Measurements from ENCODE around the gene CASQ1. TPM values are rescaled to one million over a fixed set of nuclear protein-coding genes. Genes with fewer than 3 reads are reported as not detected.

The CASQ1 gene
- total RNA-seq, 1 experiment from 2014 or later: 0.46 TPM

DNA sequence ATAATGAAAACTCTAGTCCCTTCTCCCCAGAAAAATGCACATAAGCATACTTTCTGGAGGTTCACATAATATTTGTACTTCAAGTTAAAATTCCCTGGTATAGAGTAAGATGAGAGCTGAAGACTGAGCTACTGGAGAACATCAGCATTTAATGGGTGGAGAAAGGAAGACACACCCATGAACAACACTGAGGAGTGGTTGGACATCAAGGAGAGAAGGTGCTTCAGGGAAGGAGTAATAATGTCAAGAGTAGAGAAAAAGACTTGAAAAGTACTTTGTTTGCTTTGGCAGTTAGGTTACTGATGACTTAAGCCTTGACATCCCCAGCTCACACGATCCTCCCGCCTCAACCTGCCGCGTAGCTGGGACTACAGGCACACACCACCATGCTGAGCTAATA is 36.7 kb downstream of the CASQ1 start:
- POLR2A ChIA-PET: no interaction called here
- DNase-seq (ENCODE audit: low spot score): no peak
- no peak for TF ChIP-seq CBFB (CRISPR knock-in tag; IDR thresholded peaks at IDR 0.05; ENCODE audit: low read depth)
- TF ChIP-seq, protein P1, sequence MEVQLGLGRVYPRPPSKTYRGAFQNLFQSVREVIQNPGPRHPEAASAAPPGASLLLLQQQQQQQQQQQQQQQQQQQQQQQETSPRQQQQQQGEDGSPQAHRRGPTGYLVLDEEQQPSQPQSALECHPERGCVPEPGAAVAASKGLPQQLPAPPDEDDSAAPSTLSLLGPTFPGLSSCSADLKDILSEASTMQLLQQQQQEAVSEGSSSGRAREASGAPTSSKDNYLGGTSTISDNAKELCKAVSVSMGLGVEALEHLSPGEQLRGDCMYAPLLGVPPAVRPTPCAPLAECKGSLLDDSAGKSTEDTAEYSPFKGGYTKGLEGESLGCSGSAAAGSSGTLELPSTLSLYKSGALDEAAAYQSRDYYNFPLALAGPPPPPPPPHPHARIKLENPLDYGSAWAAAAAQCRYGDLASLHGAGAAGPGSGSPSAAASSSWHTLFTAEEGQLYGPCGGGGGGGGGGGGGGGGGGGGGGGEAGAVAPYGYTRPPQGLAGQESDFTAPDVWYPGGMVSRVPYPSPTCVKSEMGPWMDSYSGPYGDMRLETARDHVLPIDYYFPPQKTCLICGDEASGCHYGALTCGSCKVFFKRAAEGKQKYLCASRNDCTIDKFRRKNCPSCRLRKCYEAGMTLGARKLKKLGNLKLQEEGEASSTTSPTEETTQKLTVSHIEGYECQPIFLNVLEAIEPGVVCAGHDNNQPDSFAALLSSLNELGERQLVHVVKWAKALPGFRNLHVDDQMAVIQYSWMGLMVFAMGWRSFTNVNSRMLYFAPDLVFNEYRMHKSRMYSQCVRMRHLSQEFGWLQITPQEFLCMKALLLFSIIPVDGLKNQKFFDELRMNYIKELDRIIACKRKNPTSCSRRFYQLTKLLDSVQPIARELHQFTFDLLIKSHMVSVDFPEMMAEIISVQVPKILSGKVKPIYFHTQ (CRISPR knock-in tag; IDR thresholded peaks at IDR 0.05): no peak
- TF ChIP-seq, protein P2, sequence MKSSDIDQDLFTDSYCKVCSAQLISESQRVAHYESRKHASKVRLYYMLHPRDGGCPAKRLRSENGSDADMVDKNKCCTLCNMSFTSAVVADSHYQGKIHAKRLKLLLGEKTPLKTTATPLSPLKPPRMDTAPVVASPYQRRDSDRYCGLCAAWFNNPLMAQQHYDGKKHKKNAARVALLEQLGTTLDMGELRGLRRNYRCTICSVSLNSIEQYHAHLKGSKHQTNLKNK (CRISPR knock-in tag; IDR thresholded peaks at IDR 0.05): no peak
- no peak for TF ChIP-seq IRF2 (CRISPR knock-in tag; IDR thresholded peaks at IDR 0.05; ENCODE audit: borderline replicate concordance, low read depth)
- TF ChIP-seq, protein P3, sequence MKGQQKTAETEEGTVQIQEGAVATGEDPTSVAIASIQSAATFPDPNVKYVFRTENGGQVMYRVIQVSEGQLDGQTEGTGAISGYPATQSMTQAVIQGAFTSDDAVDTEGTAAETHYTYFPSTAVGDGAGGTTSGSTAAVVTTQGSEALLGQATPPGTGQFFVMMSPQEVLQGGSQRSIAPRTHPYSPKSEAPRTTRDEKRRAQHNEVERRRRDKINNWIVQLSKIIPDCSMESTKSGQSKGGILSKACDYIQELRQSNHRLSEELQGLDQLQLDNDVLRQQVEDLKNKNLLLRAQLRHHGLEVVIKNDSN (CRISPR knock-in tag; IDR thresholded peaks at IDR 0.05): no peak
- TF ChIP-seq RELA (CRISPR knock-in tag; IDR thresholded peaks at IDR 0.05; ENCODE audit: borderline replicate concordance): no peak
- no peak for TF ChIP-seq HMGA2 (CRISPR knock-in tag; IDR thresholded peaks at IDR 0.05)
- TF ChIP-seq, protein P4, sequence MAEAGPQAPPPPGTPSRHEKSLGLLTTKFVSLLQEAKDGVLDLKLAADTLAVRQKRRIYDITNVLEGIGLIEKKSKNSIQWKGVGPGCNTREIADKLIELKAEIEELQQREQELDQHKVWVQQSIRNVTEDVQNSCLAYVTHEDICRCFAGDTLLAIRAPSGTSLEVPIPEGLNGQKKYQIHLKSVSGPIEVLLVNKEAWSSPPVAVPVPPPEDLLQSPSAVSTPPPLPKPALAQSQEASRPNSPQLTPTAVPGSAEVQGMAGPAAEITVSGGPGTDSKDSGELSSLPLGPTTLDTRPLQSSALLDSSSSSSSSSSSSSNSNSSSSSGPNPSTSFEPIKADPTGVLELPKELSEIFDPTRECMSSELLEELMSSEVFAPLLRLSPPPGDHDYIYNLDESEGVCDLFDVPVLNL (CRISPR knock-in tag; IDR thresholded peaks at IDR 0.05; ENCODE audit: borderline replicate concordance, low read depth): no peak
- TF ChIP-seq FOXK1 (CRISPR knock-in tag; IDR thresholded peaks at IDR 0.05): no peak
- TF ChIP-seq, protein P5, sequence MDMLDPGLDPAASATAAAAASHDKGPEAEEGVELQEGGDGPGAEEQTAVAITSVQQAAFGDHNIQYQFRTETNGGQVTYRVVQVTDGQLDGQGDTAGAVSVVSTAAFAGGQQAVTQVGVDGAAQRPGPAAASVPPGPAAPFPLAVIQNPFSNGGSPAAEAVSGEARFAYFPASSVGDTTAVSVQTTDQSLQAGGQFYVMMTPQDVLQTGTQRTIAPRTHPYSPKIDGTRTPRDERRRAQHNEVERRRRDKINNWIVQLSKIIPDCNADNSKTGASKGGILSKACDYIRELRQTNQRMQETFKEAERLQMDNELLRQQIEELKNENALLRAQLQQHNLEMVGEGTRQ (CRISPR knock-in tag; IDR thresholded peaks at IDR 0.05): no peak
- TF ChIP-seq, protein P6, sequence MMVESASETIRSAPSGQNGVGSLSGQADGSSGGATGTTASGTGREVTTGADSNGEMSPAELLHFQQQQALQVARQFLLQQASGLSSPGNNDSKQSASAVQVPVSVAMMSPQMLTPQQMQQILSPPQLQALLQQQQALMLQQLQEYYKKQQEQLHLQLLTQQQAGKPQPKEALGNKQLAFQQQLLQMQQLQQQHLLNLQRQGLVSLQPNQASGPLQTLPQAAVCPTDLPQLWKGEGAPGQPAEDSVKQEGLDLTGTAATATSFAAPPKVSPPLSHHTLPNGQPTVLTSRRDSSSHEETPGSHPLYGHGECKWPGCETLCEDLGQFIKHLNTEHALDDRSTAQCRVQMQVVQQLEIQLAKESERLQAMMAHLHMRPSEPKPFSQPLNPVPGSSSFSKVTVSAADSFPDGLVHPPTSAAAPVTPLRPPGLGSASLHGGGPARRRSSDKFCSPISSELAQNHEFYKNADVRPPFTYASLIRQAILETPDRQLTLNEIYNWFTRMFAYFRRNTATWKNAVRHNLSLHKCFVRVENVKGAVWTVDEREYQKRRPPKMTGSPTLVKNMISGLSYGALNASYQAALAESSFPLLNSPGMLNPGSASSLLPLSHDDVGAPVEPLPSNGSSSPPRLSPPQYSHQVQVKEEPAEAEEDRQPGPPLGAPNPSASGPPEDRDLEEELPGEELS (CRISPR knock-in tag; IDR thresholded peaks at IDR 0.05): no peak
- TF ChIP-seq TEAD1 (CRISPR knock-in tag; IDR thresholded peaks at IDR 0.05): no peak
- TF ChIP-seq, protein P7, sequence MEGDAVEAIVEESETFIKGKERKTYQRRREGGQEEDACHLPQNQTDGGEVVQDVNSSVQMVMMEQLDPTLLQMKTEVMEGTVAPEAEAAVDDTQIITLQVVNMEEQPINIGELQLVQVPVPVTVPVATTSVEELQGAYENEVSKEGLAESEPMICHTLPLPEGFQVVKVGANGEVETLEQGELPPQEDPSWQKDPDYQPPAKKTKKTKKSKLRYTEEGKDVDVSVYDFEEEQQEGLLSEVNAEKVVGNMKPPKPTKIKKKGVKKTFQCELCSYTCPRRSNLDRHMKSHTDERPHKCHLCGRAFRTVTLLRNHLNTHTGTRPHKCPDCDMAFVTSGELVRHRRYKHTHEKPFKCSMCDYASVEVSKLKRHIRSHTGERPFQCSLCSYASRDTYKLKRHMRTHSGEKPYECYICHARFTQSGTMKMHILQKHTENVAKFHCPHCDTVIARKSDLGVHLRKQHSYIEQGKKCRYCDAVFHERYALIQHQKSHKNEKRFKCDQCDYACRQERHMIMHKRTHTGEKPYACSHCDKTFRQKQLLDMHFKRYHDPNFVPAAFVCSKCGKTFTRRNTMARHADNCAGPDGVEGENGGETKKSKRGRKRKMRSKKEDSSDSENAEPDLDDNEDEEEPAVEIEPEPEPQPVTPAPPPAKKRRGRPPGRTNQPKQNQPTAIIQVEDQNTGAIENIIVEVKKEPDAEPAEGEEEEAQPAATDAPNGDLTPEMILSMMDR (IDR thresholded peaks at IDR 0.05): no peak
- TF ChIP-seq, protein P8, sequence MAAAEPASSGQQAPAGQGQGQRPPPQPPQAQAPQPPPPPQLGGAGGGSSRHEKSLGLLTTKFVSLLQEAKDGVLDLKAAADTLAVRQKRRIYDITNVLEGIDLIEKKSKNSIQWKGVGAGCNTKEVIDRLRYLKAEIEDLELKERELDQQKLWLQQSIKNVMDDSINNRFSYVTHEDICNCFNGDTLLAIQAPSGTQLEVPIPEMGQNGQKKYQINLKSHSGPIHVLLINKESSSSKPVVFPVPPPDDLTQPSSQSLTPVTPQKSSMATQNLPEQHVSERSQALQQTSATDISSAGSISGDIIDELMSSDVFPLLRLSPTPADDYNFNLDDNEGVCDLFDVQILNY (CRISPR knock-in tag; IDR thresholded peaks at IDR 0.05): no peak
- TF ChIP-seq CREB1 (CRISPR knock-in tag; IDR thresholded peaks at IDR 0.05): no peak
- TF ChIP-seq, protein P9, sequence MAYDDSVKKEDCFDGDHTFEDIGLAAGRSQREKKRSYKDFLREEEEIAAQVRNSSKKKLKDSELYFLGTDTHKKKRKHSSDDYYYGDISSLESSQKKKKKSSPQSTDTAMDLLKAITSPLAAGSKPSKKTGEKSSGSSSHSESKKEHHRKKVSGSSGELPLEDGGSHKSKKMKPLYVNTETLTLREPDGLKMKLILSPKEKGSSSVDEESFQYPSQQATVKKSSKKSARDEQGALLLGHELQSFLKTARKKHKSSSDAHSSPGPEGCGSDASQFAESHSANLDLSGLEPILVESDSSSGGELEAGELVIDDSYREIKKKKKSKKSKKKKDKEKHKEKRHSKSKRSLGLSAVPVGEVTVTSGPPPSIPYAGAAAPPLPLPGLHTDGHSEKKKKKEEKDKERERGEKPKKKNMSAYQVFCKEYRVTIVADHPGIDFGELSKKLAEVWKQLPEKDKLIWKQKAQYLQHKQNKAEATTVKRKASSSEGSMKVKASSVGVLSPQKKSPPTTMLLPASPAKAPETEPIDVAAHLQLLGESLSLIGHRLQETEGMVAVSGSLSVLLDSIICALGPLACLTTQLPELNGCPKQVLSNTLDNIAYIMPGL (CRISPR knock-in tag; IDR thresholded peaks at IDR 0.05): no peak
- TF ChIP-seq GTF2I (CRISPR knock-in tag; conservative IDR thresholded peaks at IDR 0.05): no peak
- ATAC-seq: no peak
- H3K27me3 Mint-ChIP-seq (ENCODE audit: low read depth): no peaks in the 10 kb centered on the region
- H3K36me3 Mint-ChIP-seq: peaks cover 60% of the 10 kb centered on the region
- no peaks in the 10 kb centered on the region for H3K4me1 Mint-ChIP-seq
- no peak overlapping the region for H3K27ac Mint-ChIP-seq
- no peak overlapping the region for H3K4me3 Mint-ChIP-seq
- no peaks in the 10 kb centered on the region for H3K9me3 Mint-ChIP-seq
- CTCF ChIA-PET: interaction anchor here (0.7 to 2.1 kb wide), 5 partner anchors 25 to 150 kb away, joined by 3 to 6 read pairs (median 4); no protein-coding TSS in a partner anchor

Data from WTC11 (cell line).